HG02678 (cell line): ENCODE measurements around the gene SYT1.
"Not testable (repeated sequence)": the region's sequence is repeated elsewhere in the genome, so short reads cannot be mapped to it uniquely, and the experiment has no call there.

Source experiments
- ATAC-seq: cut with Tn5 transposase; IDR thresholded peaks from one replicate; pipeline ENCODE4 v1.9.1; 2021; ENCODE audit warnings: mild to moderate bottlenecking, moderate library complexity; ENCODE audit not compliant: unreplicated experiment

The SYT1 gene

GRCh38 chr12:78966062-78966461, 101.5 kb downstream of the SYT1 start:
- no peak for ATAC-seq

- ATAC-seq, result no peak
These were observed 102.4 kb downstream of the SYT1 start for GRCh38 chr12:78966926-78967325.

GRCh38 chr12:78968226-78968625, 103.7 kb downstream of the SYT1 start:
- ATAC-seq, result no peak

- no peak for ATAC-seq
These were observed 105.5 kb downstream of the SYT1 start for GRCh38 chr12:78970041-78970440.

GRCh38 chr12:78977304-78977867, 112.8 kb downstream of the SYT1 start:
- ATAC-seq, result no peak

GRCh38 chr12:78994168-78994791, 129.7 kb downstream of the SYT1 start:
- ATAC-seq, result no peak

- ATAC-seq, result no peak
These were observed 135.9 kb downstream of the SYT1 start for GRCh38 chr12:79000501-79000900.

- ATAC-seq, result no peak
These were observed 136.8 kb downstream of the SYT1 start for GRCh38 chr12:79001404-79001803.

- ATAC-seq, result peak; percentile 67
These were observed 141.7 kb downstream of the SYT1 start for GRCh38 chr12:79006306-79006705.

- ATAC-seq, result no peak
These were observed 144.0 kb downstream of the SYT1 start for GRCh38 chr12:79008591-79008990.

GRCh38 chr12:79012636-79013035, 148.1 kb downstream of the SYT1 start:
- ATAC-seq, result no peak

- ATAC-seq, result no peak
These were observed 151.6 kb downstream of the SYT1 start for GRCh38 chr12:79016181-79016580.

- peak; percentile 76 for ATAC-seq
These were observed 155.1 kb downstream of the SYT1 start for GRCh38 chr12:79019672-79020071.

- no peak for ATAC-seq
These were observed 155.5 kb downstream of the SYT1 start for GRCh38 chr12:79020106-79020505.

- no peak for ATAC-seq
These were observed 156.4 kb downstream of the SYT1 start for GRCh38 chr12:79021021-79021420.

GRCh38 chr12:79023261-79023660, 158.7 kb downstream of the SYT1 start:
- ATAC-seq, result no peak

- ATAC-seq, result no peak
These were observed 159.2 kb downstream of the SYT1 start for GRCh38 chr12:79023784-79024183.

GRCh38 chr12:79033788-79034187, 169.2 kb downstream of the SYT1 start:
- no peak for ATAC-seq

GRCh38 chr12:79044748-79045147, 180.2 kb downstream of the SYT1 start:
- ATAC-seq, result not testable (repeated sequence)

- ATAC-seq, result not testable (repeated sequence)
These were observed 180.7 kb downstream of the SYT1 start for GRCh38 chr12:79045149-79045703.

- no peak for ATAC-seq
These were observed 181.4 kb downstream of the SYT1 start for GRCh38 chr12:79046021-79046420.

GRCh38 chr12:79048962-79049361, 184.4 kb downstream of the SYT1 start:
- ATAC-seq, result no peak

GRCh38 chr12:79053394-79053793, 188.8 kb downstream of the SYT1 start:
- no peak for ATAC-seq
